ENCODE data around the gene ITIH2. TPM values are rescaled to one million over a fixed set of nuclear protein-coding genes. Genes with fewer than 3 reads are reported as not detected.
"Not testable (repeated sequence)": the region's sequence is repeated elsewhere in the genome, so short reads cannot be mapped to it uniquely, and the experiment has no call there.

ITIH2 gene
- total RNA-seq, 8 experiments from 2014 or later, result 0.05 to 398 (median 0.13) TPM; not detected in 3

- ATAC-seq (replicated peaks in 6 of 8), result no peak
- Histone ChIP-seq H3K27ac (no peak overlapping the region), H3K4me1 (replicated peaks in 1 of 2) (peaks cover 0 to 5% of the 10 kb centered on the region in 2 donors), H3K4me3 (no peak overlapping the region)
- WGBS, 10 experiments, result 0 to 100% (median 30%) methylated on average over 2 to 4 of the region's 4 CpGs; no CpG with 5 or more reads in 5 of the 10 experiments
- in situ Hi-C loops (cut with MboI; ENCODE audit: low pct_unique_long_range_greater_than_20kb in 2 of 9, low sequenced_read_pairs in 9 of 9, unreplicated experiment in 9 of 9), result no loop called here
These were observed 766 bp upstream of the ITIH2 start for GRCh38 chr10:7702288-7702812.

- Histone ChIP-seq H3K27ac (no peak overlapping the region), H3K4me3 (no peak overlapping the region), H3K4me1 (replicated peaks in 1 of 2) (peaks cover 0 to 5% of the 10 kb centered on the region in 2 donors)
- in situ Hi-C loops (cut with MboI; ENCODE audit: low pct_unique_long_range_greater_than_20kb in 2 of 9, low sequenced_read_pairs in 9 of 9, unreplicated experiment in 9 of 9), result no loop called here
- WGBS, 10 experiments, result 8 to 100% (median 92%) methylated on average over 2 to 5 of the region's 8 CpGs; no CpG with 5 or more reads in 1 of the 10 experiments
- ATAC-seq (replicated peaks in 6 of 8), result no peak
These were observed 1.2 kb downstream of the ITIH2 start for GRCh38 chr10:7704071-7705016.

- Histone ChIP-seq H3K4me3 (no peak overlapping the region), H3K27ac (no peak overlapping the region), H3K4me1 (replicated peaks in 1 of 2) (peaks cover 0 to 5% of the 10 kb centered on the region in 2 donors)
- ATAC-seq (replicated peaks in 6 of 8), result no peak
- in situ Hi-C loops (cut with MboI; ENCODE audit: low pct_unique_long_range_greater_than_20kb in 2 of 9, low sequenced_read_pairs in 9 of 9, unreplicated experiment in 9 of 9), result no loop called here
- 60 to 92% (median 86%) methylated on average over 1 to 2 of the region's 3 CpGs; no CpG with 5 or more reads in 5 of the 10 experiments for WGBS, 10 experiments
These were observed 2.2 kb downstream of the ITIH2 start for GRCh38 chr10:7705341-7705740.

- in situ Hi-C loops (cut with MboI; ENCODE audit: low pct_unique_long_range_greater_than_20kb in 2 of 9, low sequenced_read_pairs in 9 of 9, unreplicated experiment in 9 of 9), result no loop called here
- WGBS, 10 experiments, result 0 to 98% (median 84%) methylated on average over 2 to 4 of the region's 4 CpGs; no CpG with 5 or more reads in 1 of the 10 experiments
- H3K27ac ChIP-seq, result no peak overlapping the region
- no peaks in the 10 kb centered on the region for H3K4me1 ChIP-seq (replicated peaks in 1 of 2)
- no peak for ATAC-seq (replicated peaks in 6 of 8)
- no peak overlapping the region for H3K4me3 ChIP-seq
These were observed 3.5 kb downstream of the ITIH2 start for GRCh38 chr10:7706534-7707073.

- 5 to 69% (median 46%) methylated on average over 2 to 4 of the region's 4 CpGs for WGBS, 10 experiments
- no peak for ATAC-seq (replicated peaks in 6 of 8)
- H3K4me1 ChIP-seq (replicated peaks in 1 of 2), result no peaks in the 10 kb centered on the region
- no peak overlapping the region for H3K4me3 ChIP-seq
- in situ Hi-C loops (cut with MboI; ENCODE audit: low pct_unique_long_range_greater_than_20kb in 2 of 9, low sequenced_read_pairs in 9 of 9, unreplicated experiment in 9 of 9), result no loop called here
- no peak overlapping the region for H3K27ac ChIP-seq
These were observed 4.0 kb downstream of the ITIH2 start for GRCh38 chr10:7707102-7707501.

- in situ Hi-C loops (cut with MboI; ENCODE audit: low pct_unique_long_range_greater_than_20kb in 2 of 9, low sequenced_read_pairs in 9 of 9, unreplicated experiment in 9 of 9), result no loop called here
- no peaks in the 10 kb centered on the region for H3K4me1 ChIP-seq (replicated peaks in 1 of 2)
- H3K4me3 ChIP-seq, result no peak overlapping the region
- H3K27ac ChIP-seq, result no peak overlapping the region
- WGBS, 10 experiments, result 42 to 100% (median 90%) methylated on average over 2 to 5 of the region's 5 CpGs; no CpG with 5 or more reads in 1 of the 10 experiments
- ATAC-seq (replicated peaks in 6 of 8), result no peak
These were observed 4.9 kb downstream of the ITIH2 start for GRCh38 chr10:7707858-7708622.

GRCh38 chr10:7708832-7709231, 5.7 kb downstream of the ITIH2 start:
- no peak overlapping the region for H3K27ac ChIP-seq
- in situ Hi-C loops (cut with MboI; ENCODE audit: low pct_unique_long_range_greater_than_20kb in 2 of 9, low sequenced_read_pairs in 9 of 9, unreplicated experiment in 9 of 9), result no loop called here
- H3K4me1 ChIP-seq (replicated peaks in 1 of 2), result no peaks in the 10 kb centered on the region
- no peak overlapping the region for H3K4me3 ChIP-seq
- no peak for ATAC-seq (replicated peaks in 6 of 8)
- WGBS, 10 experiments, result 0 to 100% (median 98%) methylated on average over 1 to 4 of the region's 4 CpGs; no CpG with 5 or more reads in 2 of the 10 experiments

- 36 to 100% (median 71%) methylated on average over 1 of the region's 1 CpG; no CpG with 5 or more reads in 3 of the 10 experiments for WGBS, 10 experiments
- Histone ChIP-seq H3K4me1 (replicated peaks in 1 of 2) (no peaks in the 10 kb centered on the region), H3K27ac (no peak overlapping the region), H3K4me3 (no peak overlapping the region)
- ATAC-seq (replicated peaks in 6 of 8), result no peak
- in situ Hi-C loops (cut with MboI; ENCODE audit: low pct_unique_long_range_greater_than_20kb in 2 of 9, low sequenced_read_pairs in 9 of 9, unreplicated experiment in 9 of 9), result no loop called here
These were observed 7.3 kb downstream of the ITIH2 start for GRCh38 chr10:7710446-7710845.

GRCh38 chr10:7711075-7711474, 8.0 kb downstream of the ITIH2 start:
- 0 to 86% (median 40%) methylated on average over 1 to 5 of the region's 5 CpGs; no CpG with 5 or more reads in 1 of the 10 experiments for WGBS, 10 experiments
- H3K4me3 ChIP-seq; H3K27ac ChIP-seq; in situ Hi-C loops (cut with MboI; ENCODE audit: low pct_unique_long_range_greater_than_20kb in 2 of 9, low sequenced_read_pairs in 9 of 9, unreplicated experiment in 9 of 9); H3K4me1 ChIP-seq (replicated peaks in 1 of 2); ATAC-seq (replicated peaks in 6 of 8): not testable (repeated sequence)

- ATAC-seq (replicated peaks in 6 of 8), result no peak
- 28 to 95% (median 70%) methylated on average over 2 to 7 of the region's 7 CpGs; no CpG with 5 or more reads in 2 of the 10 experiments for whole genome bisulfite sequencing, 10 experiments
- Histone ChIP-seq H3K27ac (no peak overlapping the region), H3K4me1 (replicated peaks in 1 of 2) (peaks cover 5 to 6% of the 10 kb centered on the region in 2 donors), H3K4me3 (no peak overlapping the region)
- in situ Hi-C loops (cut with MboI; ENCODE audit: low pct_unique_long_range_greater_than_20kb in 2 of 9, low sequenced_read_pairs in 9 of 9, unreplicated experiment in 9 of 9), result no loop called here
These were observed 12.4 kb downstream of the ITIH2 start for GRCh38 chr10:7715515-7715914.

- Histone ChIP-seq H3K4me1 (replicated peaks in 1 of 2) (peaks cover 5 to 6% of the 10 kb centered on the region in 2 donors), H3K4me3 (no peak overlapping the region), H3K27ac (no peak overlapping the region)
- 40 to 97% (median 91%) methylated on average over 1 to 5 of the region's 5 CpGs; no CpG with 5 or more reads in 4 of the 10 experiments for WGBS, 10 experiments
- in situ Hi-C loops (cut with MboI; ENCODE audit: low pct_unique_long_range_greater_than_20kb in 2 of 9, low sequenced_read_pairs in 9 of 9, unreplicated experiment in 9 of 9), result no loop called here
- ATAC-seq (replicated peaks in 6 of 8), result no peak
These were observed 14.7 kb downstream of the ITIH2 start for GRCh38 chr10:7717767-7718166.

- Histone ChIP-seq H3K4me1 (replicated peaks in 1 of 2) (peaks cover 5 to 6% of the 10 kb centered on the region in 2 donors), H3K27ac (no peak overlapping the region), H3K4me3 (no peak overlapping the region)
- in situ Hi-C loops (cut with MboI; ENCODE audit: low pct_unique_long_range_greater_than_20kb in 2 of 9, low sequenced_read_pairs in 9 of 9, unreplicated experiment in 9 of 9), result no loop called here
- ATAC-seq (replicated peaks in 6 of 8), result peak in 1 of 8 experiments; percentile 38
- WGBS, 10 experiments, result 30 to 80% (median 67%) methylated on average over 1 to 4 of the region's 4 CpGs; no CpG with 5 or more reads in 2 of the 10 experiments
These were observed 15.6 kb downstream of the ITIH2 start for GRCh38 chr10:7718685-7719084.

Measured in motor neuron (in vitro differentiated cells).